Endothelial cell of umbilical vein (primary cell): Measurements from ENCODE around the gene GIMAP6. TPM values are rescaled to one million over a fixed set of nuclear protein-coding genes. Genes with fewer than 3 reads are reported as not detected.
A peak's percentile ranks its signal among the peaks of the same experiment; 100 is the strongest.

Source experiments
- BruUV-seq: library from RNA; stranded (reverse); fragments of 400-500 nt; replicated peaks from 2 replicates; lab custom pipeline; 2021; lab: Mats Ljungman, UMichigan
- CTCF ChIA-PET: fragments of 300-600, 350-600 bp; sonication (Branson Sonifier 250); formaldehyde crosslinking; loops from one replicate; lab custom pipeline; 2021; ENCODE audit warnings: antibody characterized with exemption, inconsistent platforms; lab: Charles Lee
- POLR2A ChIA-PET: fragments of 300-600, 350-600 bp; sonication (Branson Sonifier 250); formaldehyde crosslinking; loops from one replicate; lab custom pipeline; 2021; ENCODE audit warnings: antibody characterized with exemption, inconsistent platforms; lab: Charles Lee
- DNase-seq: peaks from one replicate; pipeline ENCODE4 v3.0.0-alpha.2; 2011; ENCODE audit warnings: low read depth, low spot score
- FAIRE-seq: peaks from 2 replicates; lab custom pipeline; 2011; peaks lifted over from hg19 to GRCh38; lab: Jason Lieb, UNC
- H2AFZ ChIP-seq: 2 replicates; pipeline ENCODE4 v1.6.0; 2012; ENCODE audit warnings: low read depth, low read length, control low read depth, inconsistent platforms
- H3K27ac ChIP-seq: 2 replicates; pipeline ENCODE4 v1.5.1; 2011; ENCODE audit warnings: low read depth, mild to moderate bottlenecking, control low read depth, low read length, moderate library complexity; ENCODE audit not compliant: insufficient read depth
- H3K27me3 ChIP-seq, 2 experiments: 2 replicates each; pipeline versions ENCODE4 v1.6.0 to v1.6.1; 2011; ENCODE audit warnings: low read length in 2 of 2, mixed read lengths in 1 of 2; ENCODE audit not compliant: control insufficient read depth in 2 of 2, insufficient read depth in 2 of 2
- H3K36me3 ChIP-seq, 2 experiments: 2 replicates in 1 of 2; 3 replicates in 1 of 2; pipeline ENCODE4 v1.5.1; 2011; ENCODE audit warnings: low read length in 2 of 2, mild to moderate bottlenecking in 1 of 2, moderate library complexity in 1 of 2; ENCODE audit not compliant: control insufficient read depth in 2 of 2, insufficient read depth in 2 of 2; ENCODE audit errors: extremely low read depth in 1 of 2
- H3K4me1 ChIP-seq: 3 replicates; pipeline ENCODE4 v1.5.1; 2011; ENCODE audit warnings: mild to moderate bottlenecking, low read length; ENCODE audit not compliant: control insufficient read depth, insufficient read depth; ENCODE audit errors: extremely low read depth
- H3K4me2 ChIP-seq: 2 replicates; pipeline ENCODE4 v1.6.1; 2011; ENCODE audit warnings: low read length, control low read depth, mixed read lengths; ENCODE audit not compliant: insufficient read depth
- H3K4me3 ChIP-seq, 3 experiments: fragments of 200-600 bp in 1 of 3; sonication (generic), shearing (Covaris generic) in 1 of 3; replicated peaks in 1 of 3; 2 replicates each; pipeline ENCODE4 v1.5.1; 2011 to 2016; ENCODE audit warnings: control low read depth in 3 of 3, low read length in 3 of 3, mild to moderate bottlenecking in 2 of 3, inconsistent platforms in 1 of 3, low read depth in 1 of 3, moderate library complexity in 1 of 3; ENCODE audit not compliant: insufficient read depth in 1 of 3
- H3K79me2 ChIP-seq: 2 replicates; pipeline ENCODE4 v1.6.0; 2012; ENCODE audit warnings: low read length, inconsistent platforms; ENCODE audit not compliant: control insufficient read depth, insufficient read depth
- H3K9ac ChIP-seq: replicated peaks from 2 replicates; pipeline ENCODE3; 2011; ENCODE audit warnings: low read length, control low read depth; ENCODE audit not compliant: insufficient read depth; ENCODE audit errors: extremely low read depth
- H3K9me1 ChIP-seq: replicated peaks from 3 replicates; pipeline ENCODE4 v1.6.0; 2011; ENCODE audit warnings: mild to moderate bottlenecking, low read length; ENCODE audit not compliant: control insufficient read depth, insufficient read depth; ENCODE audit errors: extremely low read depth
- H3K9me3 ChIP-seq: replicated peaks from 2 replicates; pipeline ENCODE4 v1.5.1; 2012; ENCODE audit warnings: low read length, inconsistent platforms; ENCODE audit not compliant: control insufficient read depth, insufficient read depth
- H4K20me1 ChIP-seq: replicated peaks from 2 replicates; pipeline ENCODE3; 2011; ENCODE audit warnings: mild to moderate bottlenecking, low read length; ENCODE audit not compliant: control insufficient read depth, insufficient read depth; ENCODE audit errors: extremely low read depth
- EZH2 ChIP-seq: IDR thresholded peaks from 2 replicates; pipeline ENCODE4 v1.6.1; 2012; ENCODE audit warnings: borderline replicate concordance, low read depth, mild to moderate bottlenecking, moderate library complexity, low read length, inconsistent platforms; ENCODE audit not compliant: severe bottlenecking
- FOS ChIP-seq: IDR thresholded peaks from 2 replicates; pipeline ENCODE4 v1.6.1; 2011; ENCODE audit warnings: mild to moderate bottlenecking, low read length, moderate library complexity, borderline replicate concordance; ENCODE audit not compliant: insufficient read depth
- GATA2 ChIP-seq: IDR thresholded peaks from 2 replicates; pipeline ENCODE4 v1.7.0; 2011; ENCODE audit warnings: low read depth, mild to moderate bottlenecking, moderate library complexity, mixed read lengths, low read length; ENCODE audit not compliant: insufficient read length, insufficient read depth
- JUN ChIP-seq: IDR thresholded peaks from 2 replicates; pipeline ENCODE4 v1.6.1; 2011; ENCODE audit warnings: borderline replicate concordance, low read depth; ENCODE audit not compliant: insufficient read length, insufficient read depth
- MYC ChIP-seq: IDR thresholded peaks from one replicate; pipeline ENCODE4 v1.6.1; 2011; ENCODE audit warnings: mild to moderate bottlenecking, low read depth, low read length
- POLR2A ChIP-seq: IDR thresholded peaks from 2 replicates; pipeline ENCODE4 v1.6.1; 2012; ENCODE audit warnings: low read depth, mild to moderate bottlenecking, control low read depth, low read length
- POLR2AphosphoS5 ChIP-seq: IDR thresholded peaks from 2 replicates; pipeline ENCODE4 v1.6.1; 2012; ENCODE audit warnings: low read depth, mild to moderate bottlenecking, control low read depth, low read length, moderate library complexity; ENCODE audit not compliant: insufficient read depth
- dilution Hi-C: fragments of 300-500 bp; cut with MboI; formaldehyde crosslinking; loops from one replicate; pipeline ENCODE4 v1.15.0; 2019; ENCODE audit warnings: low sequenced_read_pairs; ENCODE audit not compliant: extremely low pct_ligation_motif_present
- intact Hi-C: fragments of 100-400 bp; cut with micrococcal nuclease; formaldehyde crosslinking; loops from one replicate; pipeline ENCODE4 v1.10.0; 2022
- polyA plus RNA-seq, 4 experiments: library from polyadenylated mRNA; depleted of rRNA in 3 of 4; stranded (reverse) in 3 of 4; unstranded in 1 of 4; fragments of >200 nt; gene quantifications; 2 replicates each; pipeline versions ENCODE4 v1.2.1 to v1.2.3, GENCODE V29; 2011 to 2012; ENCODE audit warnings: missing spikeins in 1 of 4
- total RNA-seq: library from RNA; stranded (reverse); gene quantifications from 2 replicates; pipeline ENCODE4 v1.2.3, GENCODE V29; 2021
- TF ChIP-seq, protein P1 (sequence below): IDR thresholded peaks from 2 replicates; pipeline ENCODE4 v1.6.1; 2011; ENCODE audit not compliant: insufficient read depth, insufficient read length
- TF ChIP-seq, protein P2 (sequence below), 2 donors: IDR thresholded peaks; 1 replicate in 1 of 2; 2 replicates in 1 of 2; pipeline ENCODE4 v1.5.1; 2011; ENCODE audit warnings: low read length in 2 of 2, mild to moderate bottlenecking in 2 of 2, moderate library complexity in 2 of 2, control low read depth in 1 of 2, inconsistent platforms in 1 of 2, low read depth in 1 of 2; ENCODE audit not compliant: insufficient read depth in 1 of 2; ENCODE audit errors: extremely low read depth in 1 of 2

The GIMAP6 gene
- total and polyA plus RNA-seq, 2 donors (not counting 3 experiments of a cell fraction or from before 2014, with no cell fraction given): 65.6 to 85.0 TPM

DNA sequence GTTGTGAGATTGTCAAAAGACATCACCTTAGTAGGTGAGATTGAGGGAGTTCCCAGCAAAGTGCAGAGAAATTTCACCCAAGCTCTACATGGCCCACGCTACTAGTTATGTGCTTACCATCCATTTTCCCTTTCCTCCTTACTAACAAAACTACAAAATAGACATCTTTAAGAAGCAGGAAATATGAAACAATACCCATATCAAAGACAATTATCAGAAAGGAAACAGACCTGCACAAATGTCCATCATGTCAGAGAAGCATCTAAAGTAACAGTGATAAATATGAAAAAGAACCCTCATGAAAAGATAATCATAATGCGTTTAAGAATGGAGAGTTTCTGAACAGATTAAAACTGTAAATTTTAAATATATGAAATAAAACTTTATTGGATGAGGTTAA lies 36.8 kb downstream of the GIMAP6 start:
- no peaks in the 10 kb centered on the region for H3K79me2 ChIP-seq
- ChIA-PET POLR2A (no interaction called here), CTCF (no interaction called here)
- no peaks in the 10 kb centered on the region for H3K36me3 ChIP-seq
- peaks cover 13% of the 10 kb centered on the region for H3K4me1 ChIP-seq
- H3K9ac ChIP-seq: no peak overlapping the region
- DNase-seq (peak; percentile 68), FAIRE-seq (peak; percentile 61)
- dilution Hi-C loops (no loop called here), intact Hi-C loops (no loop called here)
- no TSS peak for BruUV-seq
- H3K27ac ChIP-seq: no peak overlapping the region
- H4K20me1 ChIP-seq: no peaks in the 10 kb centered on the region
- H3K27me3 ChIP-seq: no peaks in the 10 kb centered on the region
- H3K9me1 ChIP-seq: no peaks in the 10 kb centered on the region
- peak overlapping the region; percentile 34 for H3K4me2 ChIP-seq
- TF ChIP-seq GATA2 (peak; percentile 26), EZH2 (no peak)
- no peak overlapping the region for H2AFZ ChIP-seq
- no peaks in the 10 kb centered on the region for H3K9me3 ChIP-seq
- H3K4me3 ChIP-seq: no peak overlapping the region

DNA sequence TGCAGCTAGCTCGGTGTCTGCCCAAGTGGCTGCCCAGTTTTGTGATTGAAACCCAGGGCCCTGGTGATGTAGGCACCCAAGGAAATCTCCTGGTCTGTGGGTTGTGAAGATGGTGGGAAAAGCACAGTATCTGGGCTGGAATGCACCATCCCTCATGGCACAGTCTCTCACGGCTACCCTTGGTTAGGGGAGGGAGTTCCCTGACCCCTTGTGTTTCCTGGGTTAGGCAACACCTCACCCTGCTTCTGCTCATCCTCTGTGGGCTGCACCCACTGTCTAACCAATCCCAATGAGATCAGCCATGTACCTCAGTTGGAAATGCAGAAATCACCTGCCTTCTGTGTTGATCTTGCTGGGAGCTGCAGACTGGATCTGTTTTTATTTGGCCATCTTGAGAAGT lies 37.4 kb downstream of the GIMAP6 start:
- peaks cover 13% of the 10 kb centered on the region for H3K4me1 ChIP-seq
- DNase-seq (no peak), FAIRE-seq (no peak)
- dilution Hi-C loops: no loop called here
- H3K27ac ChIP-seq: no peak overlapping the region
- no peak overlapping the region for H3K9ac ChIP-seq
- BruUV-seq: no TSS peak
- POLR2A ChIA-PET: no interaction called here
- H3K27me3 ChIP-seq: no peaks in the 10 kb centered on the region
- H3K9me1 ChIP-seq: no peaks in the 10 kb centered on the region
- H3K36me3 ChIP-seq: no peaks in the 10 kb centered on the region
- H3K4me2 ChIP-seq: no peak overlapping the region
- no peak overlapping the region for H2AFZ ChIP-seq
- no peaks in the 10 kb centered on the region for H4K20me1 ChIP-seq
- intact Hi-C loops: no loop called here
- no peak overlapping the region for H3K4me3 ChIP-seq
- CTCF ChIA-PET: interaction anchor here (0.8 kb wide), 1 partner anchor 128 kb away, joined by 3 read pairs; no protein-coding TSS in a partner anchor
- no peaks in the 10 kb centered on the region for H3K9me3 ChIP-seq
- H3K79me2 ChIP-seq: no peaks in the 10 kb centered on the region
- TF ChIP-seq, protein P1, sequence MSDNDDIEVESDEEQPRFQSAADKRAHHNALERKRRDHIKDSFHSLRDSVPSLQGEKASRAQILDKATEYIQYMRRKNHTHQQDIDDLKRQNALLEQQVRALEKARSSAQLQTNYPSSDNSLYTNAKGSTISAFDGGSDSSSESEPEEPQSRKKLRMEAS: no peak
- TF ChIP-seq EZH2 (no peak), GATA2 (no peak), JUN (no peak), FOS (no peak), POLR2A (no peak), MYC (no peak), POLR2AphosphoS5 (no peak)
- TF ChIP-seq, protein P2, sequence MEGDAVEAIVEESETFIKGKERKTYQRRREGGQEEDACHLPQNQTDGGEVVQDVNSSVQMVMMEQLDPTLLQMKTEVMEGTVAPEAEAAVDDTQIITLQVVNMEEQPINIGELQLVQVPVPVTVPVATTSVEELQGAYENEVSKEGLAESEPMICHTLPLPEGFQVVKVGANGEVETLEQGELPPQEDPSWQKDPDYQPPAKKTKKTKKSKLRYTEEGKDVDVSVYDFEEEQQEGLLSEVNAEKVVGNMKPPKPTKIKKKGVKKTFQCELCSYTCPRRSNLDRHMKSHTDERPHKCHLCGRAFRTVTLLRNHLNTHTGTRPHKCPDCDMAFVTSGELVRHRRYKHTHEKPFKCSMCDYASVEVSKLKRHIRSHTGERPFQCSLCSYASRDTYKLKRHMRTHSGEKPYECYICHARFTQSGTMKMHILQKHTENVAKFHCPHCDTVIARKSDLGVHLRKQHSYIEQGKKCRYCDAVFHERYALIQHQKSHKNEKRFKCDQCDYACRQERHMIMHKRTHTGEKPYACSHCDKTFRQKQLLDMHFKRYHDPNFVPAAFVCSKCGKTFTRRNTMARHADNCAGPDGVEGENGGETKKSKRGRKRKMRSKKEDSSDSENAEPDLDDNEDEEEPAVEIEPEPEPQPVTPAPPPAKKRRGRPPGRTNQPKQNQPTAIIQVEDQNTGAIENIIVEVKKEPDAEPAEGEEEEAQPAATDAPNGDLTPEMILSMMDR (IDR thresholded peaks at IDR 0.05; ENCODE audit: extremely low read depth in 1 of 2, insufficient read depth in 1 of 2, low read depth in 1 of 2, low read length in 2 of 2): no peak
